Skeletal muscle satellite cell (primary cell): ENCODE measurements around the gene GGT6.

ENCODE experiments used
- H3K27me3 ChIP-seq: 2 replicates; pipeline ENCODE4 v1.7.0; 2013; ENCODE audit warnings: low read length; ENCODE audit not compliant: control insufficient read depth, insufficient read depth
- H3K36me3 ChIP-seq: 2 replicates; pipeline ENCODE4 v1.7.0; 2013; ENCODE audit warnings: mild to moderate bottlenecking, control low read depth, low read length; ENCODE audit not compliant: insufficient read depth
- H3K4me1 ChIP-seq: 2 replicates; pipeline ENCODE4 v1.7.0; 2013; ENCODE audit warnings: low read length; ENCODE audit not compliant: control insufficient read depth, insufficient read depth
- H3K4me2 ChIP-seq: 2 replicates; pipeline ENCODE4 v1.7.0; 2013; ENCODE audit warnings: mild to moderate bottlenecking, low read length
- H3K4me3 ChIP-seq: 2 replicates; pipeline ENCODE4 v1.7.0; 2013; ENCODE audit warnings: low read length
- H3K9ac ChIP-seq: 2 replicates; pipeline ENCODE4 v1.7.0; 2013; ENCODE audit warnings: mild to moderate bottlenecking, low read depth, low read length, moderate library complexity
- H3K9me3 ChIP-seq: replicated peaks from 2 replicates; pipeline ENCODE4 v1.7.0; 2013; ENCODE audit warnings: mild to moderate bottlenecking, control low read depth, low read length

Gene GGT6

GRCh38 chr17:4555873-4556759 is 4.3 kb downstream of the GGT6 start:
- peak overlapping the region; percentile 88 for H3K9ac ChIP-seq

GRCh38 chr17:4554997-4555799 is 5.2 kb downstream of the GGT6 start, which contains the start of gene MYBBP1A:
TSS of gene MYBBP1A (minus strand) at chr17:4555384. CDS start at chr17:4555324, 60 bp downstream.
- peak within 1 kb of the TSS; percentile 81 for H3K4me2 ChIP-seq
- H3K27me3 ChIP-seq = peaks cover under 1% of the 10 kb centered on the region
- peak within 1 kb of the TSS; percentile 88 for H3K9ac ChIP-seq
- H3K9me3 ChIP-seq = no peaks in the 10 kb centered on the region
- H3K4me3 ChIP-seq = peak within 1 kb of the TSS; percentile 92
- H3K4me1 ChIP-seq = peaks cover 16% of the 10 kb centered on the region
- peaks cover 31% of the 10 kb centered on the region for H3K36me3 ChIP-seq

More at GRCh38 chr17:4555873-4556759, 4.3 kb downstream of the GGT6 start:
- peak overlapping the region; percentile 81 for H3K4me2 ChIP-seq
- no peaks in the 10 kb centered on the region for H3K9me3 ChIP-seq
- peak overlapping the region; percentile 92 for H3K4me3 ChIP-seq
- peaks cover 16% of the 10 kb centered on the region for H3K4me1 ChIP-seq
- peaks cover 22% of the 10 kb centered on the region for H3K36me3 ChIP-seq
- H3K27me3 ChIP-seq = peaks cover 8% of the 10 kb centered on the region

- Histone ChIP-seq H3K9me3 (no peaks in the 10 kb centered on the region), H3K4me1 (peaks cover 16% of the 10 kb centered on the region), H3K4me2 (peak overlapping the region; percentile 81), H3K4me3 (peak overlapping the region; percentile 92), H3K36me3 (peaks cover 37% of the 10 kb centered on the region), H3K27me3 (no peaks in the 10 kb centered on the region), H3K9ac (peak overlapping the region; percentile 88)
These were observed 5.9 kb downstream of the GGT6 start for GRCh38 chr17:4554441-4554996.

GRCh38 chr17:4553669-4554068 is 6.7 kb downstream of the GGT6 start:
- H3K27me3 ChIP-seq = no peaks in the 10 kb centered on the region
- peak overlapping the region; percentile 81 for H3K4me2 ChIP-seq
- peaks cover 44% of the 10 kb centered on the region for H3K36me3 ChIP-seq
- peak overlapping the region; percentile 92 for H3K4me3 ChIP-seq
- H3K4me1 ChIP-seq = peaks cover 16% of the 10 kb centered on the region
- no peaks in the 10 kb centered on the region for H3K9me3 ChIP-seq
- H3K9ac ChIP-seq = peak overlapping the region; percentile 88

- Histone ChIP-seq H3K9me3 (no peaks in the 10 kb centered on the region), H3K4me1 (peaks cover 16% of the 10 kb centered on the region), H3K4me3 (no peak overlapping the region), H3K9ac (no peak overlapping the region), H3K4me2 (no peak overlapping the region), H3K27me3 (no peaks in the 10 kb centered on the region), H3K36me3 (peaks cover 61% of the 10 kb centered on the region)
These were observed 8.4 kb downstream of the GGT6 start for GRCh38 chr17:4551796-4552525.

GRCh38 chr17:4551141-4551540 is 9.2 kb downstream of the GGT6 start:
- H3K9me3 ChIP-seq = no peaks in the 10 kb centered on the region
- H3K9ac ChIP-seq = no peak overlapping the region
- H3K36me3 ChIP-seq = peaks cover 66% of the 10 kb centered on the region
- H3K4me1 ChIP-seq = peaks cover 16% of the 10 kb centered on the region
- H3K4me2 ChIP-seq = no peak overlapping the region
- no peaks in the 10 kb centered on the region for H3K27me3 ChIP-seq
- no peak overlapping the region for H3K4me3 ChIP-seq

- H3K4me2 ChIP-seq = no peak overlapping the region
- H3K4me3 ChIP-seq = no peak overlapping the region
- H3K36me3 ChIP-seq = peaks cover 69% of the 10 kb centered on the region
- H3K9me3 ChIP-seq = no peaks in the 10 kb centered on the region
- H3K4me1 ChIP-seq = peaks cover 11% of the 10 kb centered on the region
- no peaks in the 10 kb centered on the region for H3K27me3 ChIP-seq
- H3K9ac ChIP-seq = no peak overlapping the region
These were observed 9.8 kb downstream of the GGT6 start for GRCh38 chr17:4550534-4551039.

GRCh38 chr17:4549781-4550533 is 10.4 kb downstream of the GGT6 start:
- H3K36me3 ChIP-seq = peaks cover 74% of the 10 kb centered on the region
- peaks cover 10% of the 10 kb centered on the region for H3K4me1 ChIP-seq
- no peak overlapping the region for H3K4me3 ChIP-seq

GRCh38 chr17:4548721-4549531 is 11.5 kb downstream of the GGT6 start:
- Histone ChIP-seq H3K4me2 (no peak overlapping the region), H3K36me3 (peaks cover 77% of the 10 kb centered on the region), H3K27me3 (no peaks in the 10 kb centered on the region), H3K9ac (no peak overlapping the region), H3K4me3 (no peak overlapping the region), H3K9me3 (no peaks in the 10 kb centered on the region), H3K4me1 (peaks cover 4% of the 10 kb centered on the region)

More at GRCh38 chr17:4549781-4550533, 10.4 kb downstream of the GGT6 start:
- Histone ChIP-seq H3K9me3 (no peaks in the 10 kb centered on the region), H3K27me3 (no peaks in the 10 kb centered on the region), H3K9ac (no peak overlapping the region), H3K4me2 (no peak overlapping the region)

GRCh38 chr17:4548061-4548461 is 12.3 kb downstream of the GGT6 start:
- H3K27me3 ChIP-seq = no peaks in the 10 kb centered on the region
- H3K4me3 ChIP-seq = no peak overlapping the region
- peaks cover 70% of the 10 kb centered on the region for H3K36me3 ChIP-seq
- no peak overlapping the region for H3K9ac ChIP-seq
- no peaks in the 10 kb centered on the region for H3K9me3 ChIP-seq
- H3K4me2 ChIP-seq = no peak overlapping the region
- no peaks in the 10 kb centered on the region for H3K4me1 ChIP-seq
